ENCODE data around the gene NCKAP5L.
"Not testable (repeated sequence)": the region's sequence is repeated elsewhere in the genome, so short reads cannot be mapped to it uniquely, and the experiment has no call there.

NCKAP5L gene

DNA sequence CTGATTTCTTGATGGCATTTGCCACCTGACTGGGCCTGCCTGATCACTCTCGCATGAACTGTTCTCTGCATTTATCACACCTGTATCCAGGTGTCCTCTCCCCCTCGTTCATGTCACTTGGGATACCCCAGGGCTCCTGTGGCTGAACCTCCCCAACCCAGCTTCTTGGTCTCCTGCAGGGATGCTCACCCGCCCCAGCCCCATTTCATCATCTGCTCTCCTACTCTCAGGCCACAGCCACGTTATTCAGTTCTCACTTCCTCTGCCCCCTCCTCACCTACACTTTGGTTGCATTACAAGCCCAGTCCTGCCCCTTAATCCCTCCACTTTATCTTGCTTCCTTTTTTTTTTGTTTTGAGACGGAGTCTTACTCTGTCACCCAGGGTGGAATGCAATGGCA is 51.4 kb downstream of the NCKAP5L start:
- DNase-seq: no peak

DNA sequence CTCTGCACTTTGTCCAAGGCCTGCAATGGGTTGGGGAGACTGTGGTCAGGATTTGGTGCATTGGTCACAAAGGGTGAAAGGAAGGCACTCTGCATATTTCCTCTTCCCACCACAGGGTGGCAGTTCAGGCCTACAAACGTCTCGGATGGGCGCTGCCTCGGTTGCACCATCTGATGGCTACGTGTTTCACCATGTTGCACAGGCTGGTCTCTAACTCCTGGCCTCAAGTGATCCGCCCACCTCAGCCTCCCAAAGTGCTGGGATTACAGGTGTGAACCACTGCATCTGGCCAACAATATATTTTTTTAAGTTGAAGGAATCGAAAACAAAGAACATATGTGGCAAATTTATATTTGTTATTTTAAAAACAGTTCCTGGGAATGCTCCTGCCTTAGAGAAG is 51.8 kb downstream of the NCKAP5L start:
- peak; percentile 53 for DNase-seq

GRCh38 chr12:49773102-49773501 is 55.1 kb downstream of the NCKAP5L start:
- not testable (repeated sequence) for DNase-seq

DNA sequence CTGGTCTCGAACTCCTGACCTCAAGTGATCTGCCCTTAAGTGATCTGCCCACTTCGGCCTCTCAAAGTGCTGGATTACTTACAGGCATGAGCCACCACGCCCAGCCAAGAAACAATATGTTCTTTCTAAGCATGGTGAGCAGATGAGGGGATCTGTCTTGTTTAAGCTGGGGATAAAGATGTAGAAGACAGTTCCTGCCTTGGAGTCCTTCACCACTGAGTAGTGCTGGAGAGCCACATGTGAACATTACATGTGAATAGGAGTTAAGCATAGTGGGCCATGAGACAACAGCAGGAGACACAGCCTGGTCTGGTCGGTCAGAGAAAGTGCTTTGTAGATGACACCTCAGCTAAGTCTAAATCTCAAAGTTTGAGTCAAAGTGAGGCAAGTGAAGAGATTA is 60.9 kb downstream of the NCKAP5L start:
- no peak for DNase-seq

- no peak for DNase-seq
Measured at GRCh38 chr12:49766115-49766455, 62.1 kb downstream of the NCKAP5L start.

- no peak for DNase-seq
Measured at GRCh38 chr12:49764126-49764525, 64.1 kb downstream of the NCKAP5L start.

GRCh38 chr12:49763006-49763591 is 65.1 kb downstream of the NCKAP5L start:
- DNase-seq: no peak

DNA sequence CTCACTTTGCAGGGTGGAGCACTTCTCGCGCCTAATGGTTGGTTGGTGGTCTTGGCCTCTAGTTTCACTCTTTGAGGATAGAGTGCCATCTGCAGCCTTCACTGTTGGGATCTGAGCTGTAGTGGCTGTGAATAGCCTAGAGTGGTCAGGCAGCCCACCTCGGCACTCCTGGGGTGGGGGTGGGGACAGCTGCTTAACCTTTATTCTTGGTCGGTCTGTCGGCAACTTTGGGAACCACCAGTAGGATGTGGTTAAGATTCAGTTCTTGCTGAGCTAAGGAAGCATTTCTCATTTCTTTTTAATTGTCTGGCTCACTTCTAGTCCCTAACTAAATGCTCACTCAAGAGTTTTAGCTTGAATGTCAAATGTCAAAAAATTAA is 65.8 kb downstream of the NCKAP5L start:
- no peak for DNase-seq

DNA sequence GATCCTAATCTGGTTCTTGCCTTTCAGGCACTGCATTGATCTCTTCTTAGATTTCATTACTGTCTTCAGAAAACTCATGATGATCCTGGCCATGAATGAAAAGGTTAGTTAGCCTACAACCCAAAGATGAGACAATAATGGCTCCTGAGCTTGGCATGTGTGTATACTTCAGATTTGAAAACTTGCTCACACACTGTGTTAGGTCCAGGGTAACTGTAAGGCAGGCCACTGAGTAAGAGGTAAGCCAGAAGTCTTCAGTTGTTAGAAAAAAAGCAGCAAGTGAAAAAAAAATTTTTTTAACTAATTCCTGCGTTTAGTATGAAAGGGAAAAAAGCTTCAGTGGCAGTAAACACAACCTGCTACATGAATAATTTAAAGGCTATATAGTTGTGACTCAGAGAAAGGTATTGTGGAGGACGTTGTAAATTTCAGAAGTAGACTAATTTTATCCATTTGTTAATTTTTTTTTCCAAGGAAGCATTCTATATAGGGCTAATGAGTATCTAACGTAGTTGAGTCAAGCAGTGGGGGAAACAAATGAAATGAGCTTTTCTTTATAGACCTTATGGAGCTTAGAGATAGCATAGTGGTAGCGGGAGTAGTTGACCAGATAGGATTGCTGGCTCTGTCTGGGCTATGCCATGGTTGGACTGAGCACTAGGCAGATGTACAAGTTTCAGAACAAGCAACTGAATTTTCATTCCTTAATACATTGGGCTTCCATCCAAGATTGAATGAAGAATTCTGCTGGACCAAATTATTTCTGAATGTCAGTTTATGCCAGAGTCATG is 66.3 kb downstream of the NCKAP5L start:
- DNase-seq: no peak

DNA sequence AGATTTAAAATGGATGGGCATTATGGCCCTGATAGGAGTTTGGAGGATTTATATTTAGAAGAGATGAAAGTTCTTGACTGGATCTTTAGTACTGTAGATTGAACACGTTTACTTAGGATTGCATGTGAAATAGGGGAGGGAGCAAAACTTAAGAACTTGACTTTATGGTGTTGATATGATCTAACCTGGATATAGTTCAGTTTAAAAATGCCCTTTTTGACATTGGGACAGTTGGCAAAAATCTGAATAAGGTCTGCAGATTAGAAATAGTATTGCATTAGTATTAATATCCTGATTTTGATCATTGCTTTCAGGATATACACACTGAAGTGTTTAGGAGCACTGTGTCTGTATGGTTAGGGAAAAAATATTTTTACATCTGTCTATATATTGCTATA is 77.2 kb downstream of the NCKAP5L start:
- no peak for DNase-seq

- DNase-seq: no peak
Measured at GRCh38 chr12:49750027-49750995, 77.9 kb downstream of the NCKAP5L start.

- DNase-seq: no peak
Measured at GRCh38 chr12:49748800-49749199, 79.4 kb downstream of the NCKAP5L start.

- DNase-seq: no peak
Measured at GRCh38 chr12:49748306-49748705, 79.9 kb downstream of the NCKAP5L start.

DNA sequence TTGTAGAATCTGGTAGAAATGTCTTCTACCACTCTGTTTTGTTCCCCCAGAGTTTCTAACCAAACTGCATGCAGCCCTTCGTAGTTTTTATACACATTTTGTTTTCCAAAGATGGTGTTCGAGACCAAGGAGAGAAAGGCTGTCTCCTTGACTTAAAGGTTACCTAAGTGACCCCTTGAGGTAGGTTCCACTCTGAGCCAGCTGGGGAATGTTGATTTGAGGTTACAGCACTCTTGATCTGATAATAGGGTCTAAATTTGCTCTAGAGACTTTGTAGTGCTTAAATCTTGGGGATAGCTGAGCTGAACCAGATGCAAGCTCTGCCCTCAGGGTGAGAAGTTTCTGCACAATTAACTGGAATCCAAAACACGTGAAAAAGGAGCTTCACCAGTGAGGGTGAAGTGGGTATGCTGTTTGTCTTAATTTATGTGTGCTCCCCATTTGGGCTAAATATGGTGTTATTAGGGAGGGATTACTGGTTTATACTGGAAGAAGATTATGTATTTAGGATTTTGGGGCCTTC is 83.8 kb downstream of the NCKAP5L start:
- no peak for DNase-seq

DNA sequence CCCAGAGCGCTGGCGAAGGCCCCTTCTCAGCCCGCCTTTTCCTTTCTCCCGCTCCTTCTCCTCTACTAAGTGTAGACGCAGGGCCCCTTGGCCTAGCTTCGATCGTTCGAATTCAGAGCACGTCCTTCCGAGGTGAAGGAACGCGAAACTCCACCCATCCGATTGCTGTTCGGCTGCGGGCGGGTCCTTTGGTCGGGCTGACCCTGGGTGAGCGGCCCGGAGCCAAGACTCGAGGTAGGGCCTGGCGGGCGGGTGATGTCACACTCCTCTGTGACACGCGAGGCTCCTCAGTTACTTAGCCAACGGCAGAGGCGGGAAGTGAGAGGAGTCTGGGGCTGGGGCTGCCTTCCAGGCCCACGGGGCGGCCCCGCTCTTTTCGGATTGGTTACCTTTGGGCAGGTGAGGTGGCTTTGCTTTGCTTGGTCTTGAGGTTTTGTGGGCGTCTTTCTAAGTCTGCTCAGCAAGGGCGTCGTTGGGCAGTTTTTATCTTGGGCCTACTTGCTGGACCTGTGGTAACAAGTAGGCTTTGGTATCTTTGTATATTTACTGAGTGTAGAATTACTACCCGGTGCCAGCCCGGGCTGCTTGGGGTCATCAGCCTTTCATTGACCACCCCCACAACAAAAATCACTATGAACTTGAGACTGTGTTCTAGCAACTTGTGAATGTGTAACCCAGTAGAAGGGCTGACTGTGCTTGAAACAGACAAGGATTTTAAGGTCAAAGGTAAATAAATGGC is 86.2 kb downstream of the NCKAP5L start:
- DNase-seq: peak; percentile 52

All from DMS79 treated with DMSO at 0.1 percent for 48 hours (cell line).